Right lobe of liver (tissue), 6 donors: ENCODE results near the gene BOLA2B. TPM values are rescaled to one million over a fixed set of nuclear protein-coding genes. Genes with fewer than 3 reads are reported as not detected.
A peak's percentile ranks its signal among the peaks of the same experiment; 100 is the strongest.
"Not testable (repeated sequence)": the region's sequence is repeated elsewhere in the genome, so short reads cannot be mapped to it uniquely, and the experiment has no call there.

Source experiments
- ATAC-seq, 4 donors: fragments of 200-7000 bp; cut with Tn5 transposase; one replicate each; pipeline ENCODE4 v1.9.1; 2020; ENCODE audit warnings: mild to moderate bottlenecking in 4 of 4, moderate library complexity in 4 of 4
- DNase-seq, 3 donors: peaks; one replicate each; pipeline ENCODE4 v3.0.0-alpha.2; 2020
- H3K27ac ChIP-seq, 3 donors: fragments of 200-600 bp; one replicate each; pipeline ENCODE4 v1.8.0; 2022
- H3K27me3 ChIP-seq, 2 donors: fragments of 200-600 bp; one replicate each; pipeline ENCODE4 v1.8.0; 2022
- H3K36me3 ChIP-seq, 4 donors: fragments of 200-600 bp; sonication (generic) in 1 of 4; one replicate each; pipeline versions ENCODE4 v1.5.1 to v1.8.0; 2017 to 2022; ENCODE audit warnings: control low read depth in 1 of 4
- H3K4me1 ChIP-seq, 4 donors: fragments of 200-600 bp; sonication (generic) in 1 of 4; one replicate each; pipeline versions ENCODE4 v1.5.1 to v1.8.0; 2017 to 2022; ENCODE audit warnings: control low read depth in 1 of 4
- H3K4me3 ChIP-seq, 3 donors: fragments of 200-600 bp; one replicate each; pipeline ENCODE4 v1.8.0; 2022
- H3K9me3 ChIP-seq, 4 donors: fragments of 200-600 bp; sonication (generic) in 1 of 4; one replicate each; pipeline versions ENCODE4 v1.5.1 to v1.8.0; 2017 to 2022; ENCODE audit warnings: control low read depth in 1 of 4
- POLR2A ChIP-seq: fragments of 450-650 bp; IDR thresholded peaks from one replicate; pipeline ENCODE4 v1.6.1; 2017; ENCODE audit warnings: antibody characterized with exemption, mild to moderate bottlenecking
- WGBS: methylation state at CpG from one replicate; pipeline ENCODE4 v1.1.6; 2018; ENCODE audit warnings: low coverage, low lambda C conversion rate; ENCODE audit not compliant: insufficient coverage; ENCODE audit errors: missing lambda C conversion rate; 5-methylcytosine and 5-hydroxymethylcytosine counted together
- intact Hi-C, 2 donors: fragments of 100-400 bp; cut with DNase I; formaldehyde crosslinking; loops; one replicate each; pipeline versions ENCODE4 v1.11.2 to v1.14.1; 2022
- total RNA-seq, 6 experiments: library from RNA; depleted of rRNA in 2 of 6; stranded (reverse); fragments of >200 nt in 2 of 6; fragmentation: NEBNext Ultra II Directional in 3 of 6; extraction: Animal tissue kit (Norgen Biotek cat#: 25700) in 3 of 6; gene quantifications; one replicate each; pipeline versions ENCODE4 v1.1.0 to v1.2.4, GENCODE V29; 2016 to 2023
- TF ChIP-seq, protein P1 (sequence below), 4 donors: fragments of 200-600 bp in 3 of 4; fragments of 450-650 bp in 1 of 4; IDR thresholded peaks; one replicate each; pipeline versions ENCODE4 v1.5.1 to v1.8.0; 2016 to 2022; ENCODE audit warnings: antibody characterized with exemption in 4 of 4, mild to moderate bottlenecking in 2 of 4
- donor health status: DM: no; HTN: yes; CAD: no.
- donor health status: DM: no; HTN: no; CAD: no.
- donor health status: DM: no; HTN: no; CAD: no.
- donor health status: DM: no; HTN: yes; CAD: no.
- donor health status: DM: no; HTN: yes; CAD: no.

Gene BOLA2B
- total RNA-seq, 6 experiments from 2014 or later: 22.9 to 139 (median 25.6) TPM

DNA sequence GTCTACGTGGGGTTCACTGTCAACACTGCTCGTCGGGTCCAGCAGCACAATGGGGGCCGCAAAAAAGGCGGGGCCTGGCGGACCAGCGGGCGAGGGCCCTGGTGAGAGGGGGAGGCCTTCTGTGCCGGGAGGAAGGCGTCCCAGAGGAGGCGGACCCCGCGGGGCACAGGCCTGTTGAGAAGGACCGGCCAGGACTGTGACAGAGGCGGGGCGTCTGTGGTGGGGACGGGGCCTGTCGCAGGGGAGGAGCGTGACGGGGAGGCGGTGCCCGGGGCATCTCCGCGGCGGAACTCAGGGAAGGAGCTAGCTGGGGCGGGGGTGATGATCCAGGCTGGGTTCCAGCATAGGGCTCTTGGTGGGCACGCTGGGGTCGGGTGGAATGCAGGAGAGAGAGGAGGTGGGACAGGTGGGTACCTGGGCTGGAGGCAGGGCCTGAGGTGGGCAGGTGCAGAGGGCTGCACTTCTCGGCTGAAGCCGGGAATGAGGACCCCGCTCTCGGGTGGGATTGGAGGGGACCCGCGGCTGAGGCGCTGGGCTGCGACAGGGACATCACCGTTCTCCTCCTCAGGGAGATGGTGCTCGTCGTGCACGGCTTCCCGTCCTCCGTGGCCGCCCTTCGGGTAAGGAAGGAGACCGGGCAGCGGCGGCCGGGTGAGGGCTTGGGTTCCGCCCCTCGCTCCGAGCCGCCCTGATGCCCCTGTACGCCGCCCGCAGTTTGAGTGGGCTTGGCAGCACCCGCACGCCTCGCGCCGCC lies 883 bp upstream of the BOLA2B start:
- H3K27ac ChIP-seq, intact Hi-C loops, H3K36me3 ChIP-seq, H3K9me3 ChIP-seq, H3K4me1 ChIP-seq, H3K27me3 ChIP-seq: not testable (repeated sequence)
- peak overlapping the region in 2 of 3 donors; percentile 37 to 43 for H3K4me3 ChIP-seq
- ATAC-seq: peak; percentile 76 to 85 (median 78)
- 0% methylated on average over 1 of the region's 60 CpGs for WGBS
- peak; percentile 27 to 63 (median 47) for DNase-seq

DNA sequence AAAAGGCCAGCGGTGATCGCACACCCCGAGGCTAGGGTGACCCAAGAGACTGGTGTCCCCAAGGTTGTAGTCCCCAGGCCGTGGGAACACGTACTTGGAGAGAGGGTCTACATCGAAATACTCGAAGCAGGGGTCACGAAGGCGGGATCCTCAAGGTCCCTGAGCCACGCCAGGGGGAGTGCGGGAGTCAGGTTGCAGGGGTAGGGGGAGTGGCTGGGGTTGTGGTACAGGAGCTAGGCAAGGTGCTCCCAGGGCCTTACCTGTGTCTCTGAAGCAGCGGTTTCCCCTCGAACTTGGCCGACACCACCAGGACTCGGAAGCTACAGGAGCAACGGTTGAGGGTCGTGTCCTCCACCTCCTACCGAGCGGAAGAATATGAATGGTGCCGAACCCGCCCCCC lies 368 bp downstream of the BOLA2B start:
- H3K27me3 ChIP-seq, H3K4me3 ChIP-seq, DNase-seq, H3K9me3 ChIP-seq, intact Hi-C loops, H3K36me3 ChIP-seq, H3K27ac ChIP-seq, H3K4me1 ChIP-seq: not testable (repeated sequence)
- WGBS: no CpG with 5 or more reads among the region's 21 CpGs
- peak; percentile 17 to 39 (median 38) for ATAC-seq

DNA sequence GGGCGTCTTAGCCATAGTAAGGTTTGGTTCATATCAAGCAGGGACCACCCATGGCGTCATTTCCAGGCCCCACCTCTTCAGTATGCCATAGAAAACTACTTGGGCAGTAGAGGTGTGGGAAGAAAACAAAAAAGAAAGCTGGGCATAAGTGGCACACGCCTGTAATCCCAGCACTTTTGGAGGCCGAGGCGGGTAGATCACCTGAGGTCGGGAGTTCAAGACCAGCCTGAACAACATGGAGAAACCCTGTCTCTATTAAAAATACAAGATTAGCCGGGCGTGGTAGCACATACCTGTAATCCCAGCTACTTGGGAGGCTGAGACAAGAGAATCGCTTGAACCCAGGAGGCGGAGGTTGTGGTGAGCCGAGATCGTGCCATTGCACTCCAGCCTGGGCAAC lies 2.3 kb downstream of the BOLA2B start:
- H3K4me3 ChIP-seq, H3K4me1 ChIP-seq, DNase-seq, H3K27me3 ChIP-seq, H3K36me3 ChIP-seq, H3K9me3 ChIP-seq, H3K27ac ChIP-seq, ATAC-seq, intact Hi-C loops: not testable (repeated sequence)
- WGBS: 100% methylated on average over 4 of the region's 12 CpGs

DNA sequence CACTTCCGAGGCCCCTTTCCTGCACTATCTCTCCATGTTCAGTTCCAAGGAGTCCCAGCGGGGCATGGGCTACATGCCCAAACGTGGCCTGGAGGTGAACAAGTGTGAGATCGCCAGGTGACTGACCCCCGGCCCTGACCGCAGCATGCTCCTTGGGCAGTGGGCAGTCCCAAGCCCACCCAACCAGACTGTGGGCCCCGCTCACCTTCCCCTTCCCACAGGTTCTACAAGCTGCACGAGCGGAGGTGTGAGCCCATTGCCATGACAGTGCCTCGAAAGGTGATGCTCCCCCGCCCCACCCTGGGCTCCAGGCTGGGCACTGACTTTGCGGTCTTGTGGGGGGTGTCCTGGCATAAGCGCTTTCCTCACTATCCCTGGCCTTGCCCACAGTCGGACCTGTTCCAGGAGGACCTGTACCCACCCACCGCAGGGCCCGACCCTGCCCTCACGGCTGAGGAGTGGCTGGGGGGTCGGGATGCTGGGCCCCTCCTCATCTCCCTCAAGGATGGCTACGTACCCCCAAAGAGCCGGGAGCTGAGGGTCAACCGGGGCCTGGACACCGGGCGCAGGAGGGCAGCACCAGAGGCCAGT lies 5.4 kb downstream of the BOLA2B start:
- no peak overlapping the region for H3K4me3 ChIP-seq
- DNase-seq: peak in 1 of 3 donors; percentile 20
- no peak overlapping the region for H3K27ac ChIP-seq
- ATAC-seq: no peak
- no peaks in the 10 kb centered on the region for H3K27me3 ChIP-seq
- intact Hi-C loops: no loop called here
- no peaks in the 10 kb centered on the region for H3K36me3 ChIP-seq
- no peaks in the 10 kb centered on the region for H3K4me1 ChIP-seq
- no peaks in the 10 kb centered on the region for H3K9me3 ChIP-seq
- WGBS: 100% methylated on average over 2 of the region's 23 CpGs
- TF ChIP-seq, protein P1, sequence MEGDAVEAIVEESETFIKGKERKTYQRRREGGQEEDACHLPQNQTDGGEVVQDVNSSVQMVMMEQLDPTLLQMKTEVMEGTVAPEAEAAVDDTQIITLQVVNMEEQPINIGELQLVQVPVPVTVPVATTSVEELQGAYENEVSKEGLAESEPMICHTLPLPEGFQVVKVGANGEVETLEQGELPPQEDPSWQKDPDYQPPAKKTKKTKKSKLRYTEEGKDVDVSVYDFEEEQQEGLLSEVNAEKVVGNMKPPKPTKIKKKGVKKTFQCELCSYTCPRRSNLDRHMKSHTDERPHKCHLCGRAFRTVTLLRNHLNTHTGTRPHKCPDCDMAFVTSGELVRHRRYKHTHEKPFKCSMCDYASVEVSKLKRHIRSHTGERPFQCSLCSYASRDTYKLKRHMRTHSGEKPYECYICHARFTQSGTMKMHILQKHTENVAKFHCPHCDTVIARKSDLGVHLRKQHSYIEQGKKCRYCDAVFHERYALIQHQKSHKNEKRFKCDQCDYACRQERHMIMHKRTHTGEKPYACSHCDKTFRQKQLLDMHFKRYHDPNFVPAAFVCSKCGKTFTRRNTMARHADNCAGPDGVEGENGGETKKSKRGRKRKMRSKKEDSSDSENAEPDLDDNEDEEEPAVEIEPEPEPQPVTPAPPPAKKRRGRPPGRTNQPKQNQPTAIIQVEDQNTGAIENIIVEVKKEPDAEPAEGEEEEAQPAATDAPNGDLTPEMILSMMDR (IDR thresholded peaks at IDR 0.05): no peak
- no peak for TF ChIP-seq POLR2A

DNA sequence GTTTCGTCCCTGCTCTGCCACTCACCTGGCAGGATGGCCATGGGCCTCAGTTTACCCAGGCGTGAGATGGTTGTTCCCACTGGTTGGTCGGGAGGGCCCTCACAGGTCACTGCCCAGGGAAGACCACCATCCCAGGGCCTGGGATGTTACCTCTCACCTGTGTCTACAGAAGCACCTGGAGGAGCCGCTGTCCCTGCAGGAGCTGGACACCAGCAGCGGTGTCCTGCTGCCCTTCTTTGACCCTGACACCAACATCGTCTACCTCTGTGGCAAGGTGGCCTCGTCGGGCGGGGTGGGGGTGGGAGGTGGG lies 6.0 kb downstream of the BOLA2B start:
- no peaks in the 10 kb centered on the region for H3K36me3 ChIP-seq
- WGBS: no CpG with 5 or more reads among the region's 9 CpGs
- H3K9me3 ChIP-seq: no peaks in the 10 kb centered on the region
- no peaks in the 10 kb centered on the region for H3K4me1 ChIP-seq
- no peak for DNase-seq
- no peak for ATAC-seq
- H3K4me3 ChIP-seq: no peak overlapping the region
- no peak overlapping the region for H3K27ac ChIP-seq
- no peaks in the 10 kb centered on the region for H3K27me3 ChIP-seq
- intact Hi-C loops: no loop called here
- no peak for TF ChIP-seq POLR2A
- TF ChIP-seq, protein P1 (IDR thresholded peaks at IDR 0.05): no peak

DNA sequence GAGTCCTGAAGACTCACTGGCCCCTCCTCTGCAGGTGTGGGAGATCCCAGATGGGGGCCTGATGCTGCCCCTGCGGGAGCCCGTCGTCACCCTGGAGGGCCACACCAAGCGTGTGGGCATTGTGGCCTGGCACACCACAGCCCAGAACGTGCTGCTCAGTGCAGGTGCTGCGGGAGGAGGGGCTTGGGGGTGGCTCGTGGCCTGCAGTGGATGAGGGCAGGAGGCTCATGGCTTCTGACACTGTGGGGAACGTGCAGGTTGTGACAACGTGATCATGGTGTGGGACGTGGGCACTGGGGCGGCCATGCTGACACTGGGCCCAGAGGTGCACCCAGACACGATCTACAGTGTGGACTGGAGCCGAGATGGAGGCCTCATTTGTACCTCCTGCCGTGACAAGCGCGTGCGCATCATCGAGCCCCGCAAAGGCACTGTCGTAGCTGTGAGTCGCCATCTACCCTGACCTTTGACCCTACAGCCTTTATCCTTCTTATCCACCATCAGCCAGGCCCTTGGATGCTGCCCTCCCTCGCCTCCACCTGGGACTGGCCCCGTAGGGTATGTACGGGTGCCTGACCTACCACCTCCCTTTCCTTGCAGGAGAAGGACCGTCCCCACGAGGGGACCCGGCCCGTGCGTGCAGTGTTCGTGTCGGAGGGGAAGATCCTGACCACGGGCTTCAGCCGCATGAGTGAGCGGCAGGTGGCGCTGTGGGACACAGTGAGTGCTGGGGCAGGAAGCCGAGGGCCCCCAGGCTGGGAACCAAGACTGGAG lies 6.5 kb downstream of the BOLA2B start:
- DNase-seq: peak; percentile 67 to 81 (median 69)
- no peaks in the 10 kb centered on the region for H3K36me3 ChIP-seq
- H3K4me1 ChIP-seq: no peaks in the 10 kb centered on the region
- peak in 3 of 4 donors; percentile 26 to 47 (median 42) for ATAC-seq
- H3K9me3 ChIP-seq: no peaks in the 10 kb centered on the region
- H3K4me3 ChIP-seq: peak overlapping the region in 1 of 3 donors; percentile 16
- H3K27me3 ChIP-seq: no peaks in the 10 kb centered on the region
- TF ChIP-seq, protein P1 (IDR thresholded peaks at IDR 0.05): peak; percentile 43 to 77 (median 56)
- TF ChIP-seq POLR2A: no peak
- peak overlapping the region in 1 of 3 donors; percentile 38 for H3K27ac ChIP-seq
- intact Hi-C loops: no loop called here
- WGBS: 29% methylated on average over 13 of the region's 36 CpGs
